HG03095 (cell line): ENCODE results near the gene APOBEC3B.
A peak's percentile ranks its signal among the peaks of the same experiment; 100 is the strongest.
"Not testable (repeated sequence)": the region's sequence is repeated elsewhere in the genome, so short reads cannot be mapped to it uniquely, and the experiment has no call there.

Source experiments
- ATAC-seq: cut with Tn5 transposase; IDR thresholded peaks from one replicate; pipeline ENCODE4 v1.9.1; 2021; ENCODE audit warnings: moderate library complexity; ENCODE audit not compliant: unreplicated experiment

Gene APOBEC3B

GRCh38 chr22:38981992-38982927 is at the start of gene APOBEC3B:
Gene APOBEC3B, plus strand, starts transcription at chr22:38982347. Its CDS starts 107 bp downstream, at chr22:38982454.
- ATAC-seq: peak; percentile 64

GRCh38 chr22:38935023-38935422 is 47.1 kb upstream of the APOBEC3B start:
- ATAC-seq: no peak

- ATAC-seq: no peak
Measured at GRCh38 chr22:38935616-38936015, 46.5 kb upstream of the APOBEC3B start.

- ATAC-seq: no peak
Measured at GRCh38 chr22:38936562-38936961, 45.6 kb upstream of the APOBEC3B start.

GRCh38 chr22:38937036-38937435 is 45.1 kb upstream of the APOBEC3B start:
- ATAC-seq: no peak

- ATAC-seq: no peak
Measured at GRCh38 chr22:38937541-38937940, 44.6 kb upstream of the APOBEC3B start.

- ATAC-seq: no peak
Measured at GRCh38 chr22:38938221-38938620, 43.9 kb upstream of the APOBEC3B start.

- no peak for ATAC-seq
Measured at GRCh38 chr22:38938925-38939324, 43.2 kb upstream of the APOBEC3B start.

- ATAC-seq: no peak
Measured at GRCh38 chr22:38940811-38941384, 41.2 kb upstream of the APOBEC3B start.

- ATAC-seq: peak; percentile 63
Measured at GRCh38 chr22:38941488-38941987, 40.6 kb upstream of the APOBEC3B start.

GRCh38 chr22:38942702-38943101 is 39.4 kb upstream of the APOBEC3B start:
- no peak for ATAC-seq

GRCh38 chr22:38943201-38943600 is 38.9 kb upstream of the APOBEC3B start:
- ATAC-seq: no peak

GRCh38 chr22:38943882-38944281 is 38.3 kb upstream of the APOBEC3B start:
- ATAC-seq: no peak

- no peak for ATAC-seq
Measured at GRCh38 chr22:38944653-38945052, 37.5 kb upstream of the APOBEC3B start.

GRCh38 chr22:38945706-38946338 is 36.3 kb upstream of the APOBEC3B start:
- not testable (repeated sequence) for ATAC-seq

GRCh38 chr22:38946771-38947170 is 35.4 kb upstream of the APOBEC3B start:
- ATAC-seq: no peak

GRCh38 chr22:38947321-38948140 is 34.6 kb upstream of the APOBEC3B start:
- no peak for ATAC-seq

GRCh38 chr22:38948181-38948940 is 33.8 kb upstream of the APOBEC3B start:
- ATAC-seq: no peak

- no peak for ATAC-seq
Measured at GRCh38 chr22:38949889-38950405, 32.2 kb upstream of the APOBEC3B start.
